Measurements from ENCODE around the gene GBF1. TPM values are rescaled to one million over a fixed set of nuclear protein-coding genes. Genes with fewer than 3 reads are reported as not detected.
"Not testable (repeated sequence)": the region's sequence is repeated elsewhere in the genome, so short reads cannot be mapped to it uniquely, and the experiment has no call there.

GBF1 gene
- total RNA-seq, 6 experiments from 2014 or later: 22.6 to 27.2 (median 23.7) TPM

- H3K36me3 ChIP-seq: no peaks in the 10 kb centered on the region
- H3K9me3 ChIP-seq: no peaks in the 10 kb centered on the region
- peaks cover 0 to 8% (median 0%) of the 10 kb centered on the region in 4 donors for H3K4me1 ChIP-seq
- intact Hi-C loops (cut with DNase I): no loop called here
- 100% methylated on average over 2 of the region's 2 CpGs for WGBS (ENCODE audit: insufficient coverage, low coverage, low lambda C conversion rate, missing lambda C conversion rate)
- H3K27ac ChIP-seq: no peak overlapping the region
- H3K27me3 ChIP-seq: no peaks in the 10 kb centered on the region
- DNase-seq (no peak), ATAC-seq (no peak)
- no peak overlapping the region for H3K4me3 ChIP-seq
- no peak for TF ChIP-seq CTCF (IDR thresholded peaks at IDR 0.05)
- no peak for TF ChIP-seq POLR2A (IDR thresholded peaks at IDR 0.05)
These were observed 57.3 kb downstream of the GBF1 start for GRCh38 chr10:102302611-102303010.

GRCh38 chr10:102306006-102306405 lies 60.7 kb downstream of the GBF1 start:
- intact Hi-C loops (cut with DNase I): no loop called here
- WGBS (ENCODE audit: insufficient coverage, low coverage, low lambda C conversion rate, missing lambda C conversion rate): 71% methylated on average over 1 of the region's 1 CpG

GRCh38 chr10:102306710-102307109 lies 61.4 kb downstream of the GBF1 start:
- peaks cover 0 to 14% (median 6%) of the 10 kb centered on the region in 4 donors for H3K4me1 ChIP-seq
- no peaks in the 10 kb centered on the region for H3K36me3 ChIP-seq
- intact Hi-C loops (cut with DNase I): no loop called here
- WGBS (ENCODE audit: insufficient coverage, low coverage, low lambda C conversion rate, missing lambda C conversion rate): 93% methylated on average over 3 of the region's 3 CpGs
- H3K27me3 ChIP-seq: no peaks in the 10 kb centered on the region
- no peak for ATAC-seq
- H3K27ac ChIP-seq: no peak overlapping the region
- TF ChIP-seq CTCF (IDR thresholded peaks at IDR 0.05) (no peak), POLR2A (IDR thresholded peaks at IDR 0.05) (no peak)
- no peaks in the 10 kb centered on the region for H3K9me3 ChIP-seq
- H3K4me3 ChIP-seq: no peak overlapping the region
- DNase-seq: no peak

More at GRCh38 chr10:102306006-102306405, 60.7 kb downstream of the GBF1 start:
- H3K36me3 ChIP-seq: no peaks in the 10 kb centered on the region
- no peak overlapping the region for H3K27ac ChIP-seq
- H3K27me3 ChIP-seq: no peaks in the 10 kb centered on the region
- no peak for TF ChIP-seq CTCF (IDR thresholded peaks at IDR 0.05)
- TF ChIP-seq POLR2A (IDR thresholded peaks at IDR 0.05): no peak
- no peak overlapping the region for H3K4me3 ChIP-seq
- H3K4me1 ChIP-seq: peaks cover 0 to 14% (median 6%) of the 10 kb centered on the region in 4 donors
- DNase-seq (no peak), ATAC-seq (no peak)
- H3K9me3 ChIP-seq: no peaks in the 10 kb centered on the region

GRCh38 chr10:102308318-102308717 lies 63.0 kb downstream of the GBF1 start:
- ATAC-seq; DNase-seq; H3K9me3 ChIP-seq; intact Hi-C loops (cut with DNase I); H3K36me3 ChIP-seq; H3K27ac ChIP-seq; H3K4me3 ChIP-seq; H3K27me3 ChIP-seq: not testable (repeated sequence)
- 92% methylated on average over 4 of the region's 5 CpGs for WGBS (ENCODE audit: insufficient coverage, low coverage, low lambda C conversion rate, missing lambda C conversion rate)
- H3K4me1 ChIP-seq: peaks cover 0 to 14% (median 6%) of the 10 kb centered on the region in 4 donors

- intact Hi-C loops (cut with DNase I): no loop called here
- Histone ChIP-seq H3K9me3 (no peaks in the 10 kb centered on the region), H3K36me3 (no peaks in the 10 kb centered on the region), H3K4me3 (no peak overlapping the region), H3K27me3 (no peaks in the 10 kb centered on the region), H3K4me1 (peaks cover 0 to 14% (median 6%) of the 10 kb centered on the region in 4 donors), H3K27ac (no peak overlapping the region)
- ATAC-seq (no peak), DNase-seq (no peak)
- no peak for TF ChIP-seq POLR2A (IDR thresholded peaks at IDR 0.05)
- TF ChIP-seq CTCF (IDR thresholded peaks at IDR 0.05): no peak
- 100% methylated on average over 1 of the region's 1 CpG for WGBS (ENCODE audit: insufficient coverage, low coverage, low lambda C conversion rate, missing lambda C conversion rate)
These were observed 63.9 kb downstream of the GBF1 start for GRCh38 chr10:102309236-102309635.

All from right lobe of liver (tissue), 6 donors.